Spleen (tissue), 7 donors: ENCODE data around the gene FAM24B.

Source experiments
- POLR2A ChIP-seq, 3 donors: fragments of 450-650 bp; IDR thresholded peaks; one replicate each; pipeline ENCODE4 v1.5.1; 2017; ENCODE audit warnings: antibody characterized with exemption in 3 of 3, mild to moderate bottlenecking in 1 of 3
- POLR2AphosphoS5 ChIP-seq, 3 donors: sonication (generic); formaldehyde crosslinking; IDR thresholded peaks; one replicate each; pipeline ENCODE4 v1.5.1; 2017; ENCODE audit warnings: antibody characterized with exemption in 3 of 3
- TF ChIP-seq, protein P1 (sequence below), 11 experiments: fragments of 200-600 bp in 7 of 11; fragments of 450-650 bp in 4 of 11; sonication (generic) in 4 of 11; IDR thresholded peaks in 8 of 11; conservative IDR thresholded peaks in 3 of 11; 1 replicate in 7 of 11; 2 replicates in 4 of 11; pipeline versions ENCODE4 v1.4.0 to v1.8.0; 2016 to 2021; ENCODE audit warnings: antibody characterized with exemption in 11 of 11, inconsistent platforms in 4 of 11, mild to moderate bottlenecking in 1 of 11
- donor health status: DM: no; HTN: no; CAD: no; lungs with moderate emphysema.
- donor health status: DM: no; HTN: no; CAD: no.
- donor health status: DM: no; HTN: no; CAD: no.

DNA sequence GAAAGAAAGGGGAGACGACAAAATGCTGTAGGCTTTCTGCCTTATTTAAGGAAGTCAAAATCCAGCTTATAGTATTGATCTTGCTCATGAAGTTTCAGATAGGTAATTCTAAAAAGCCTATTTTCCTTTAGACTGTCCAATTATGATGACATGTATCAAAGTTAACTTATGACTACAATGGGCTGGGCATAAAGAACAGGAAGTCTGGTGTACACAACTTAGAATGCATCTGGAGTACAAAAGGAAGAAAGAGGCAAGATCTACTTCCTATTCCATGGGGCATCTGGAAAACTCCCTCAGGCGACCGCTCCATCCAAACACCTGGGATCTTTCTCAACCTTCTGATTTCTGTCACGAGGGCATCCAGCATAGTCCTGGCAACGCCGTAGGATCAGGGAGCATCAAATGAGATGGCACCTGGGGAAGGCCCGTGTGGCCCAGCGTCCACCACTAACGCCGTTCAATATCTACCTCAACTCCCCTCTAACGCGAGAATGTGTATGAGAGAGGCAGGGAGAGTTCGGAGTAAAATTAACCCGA lies 512 bp downstream of the FAM24B start:
- TF ChIP-seq, protein P1, sequence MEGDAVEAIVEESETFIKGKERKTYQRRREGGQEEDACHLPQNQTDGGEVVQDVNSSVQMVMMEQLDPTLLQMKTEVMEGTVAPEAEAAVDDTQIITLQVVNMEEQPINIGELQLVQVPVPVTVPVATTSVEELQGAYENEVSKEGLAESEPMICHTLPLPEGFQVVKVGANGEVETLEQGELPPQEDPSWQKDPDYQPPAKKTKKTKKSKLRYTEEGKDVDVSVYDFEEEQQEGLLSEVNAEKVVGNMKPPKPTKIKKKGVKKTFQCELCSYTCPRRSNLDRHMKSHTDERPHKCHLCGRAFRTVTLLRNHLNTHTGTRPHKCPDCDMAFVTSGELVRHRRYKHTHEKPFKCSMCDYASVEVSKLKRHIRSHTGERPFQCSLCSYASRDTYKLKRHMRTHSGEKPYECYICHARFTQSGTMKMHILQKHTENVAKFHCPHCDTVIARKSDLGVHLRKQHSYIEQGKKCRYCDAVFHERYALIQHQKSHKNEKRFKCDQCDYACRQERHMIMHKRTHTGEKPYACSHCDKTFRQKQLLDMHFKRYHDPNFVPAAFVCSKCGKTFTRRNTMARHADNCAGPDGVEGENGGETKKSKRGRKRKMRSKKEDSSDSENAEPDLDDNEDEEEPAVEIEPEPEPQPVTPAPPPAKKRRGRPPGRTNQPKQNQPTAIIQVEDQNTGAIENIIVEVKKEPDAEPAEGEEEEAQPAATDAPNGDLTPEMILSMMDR (IDR thresholded peaks at IDR 0.05 in 8 of 11, conservative IDR thresholded peaks at IDR 0.05 in 3 of 11), result no peak
- TF ChIP-seq POLR2A (IDR thresholded peaks at IDR 0.05), result no peak
- no peak for TF ChIP-seq POLR2AphosphoS5 (IDR thresholded peaks at IDR 0.05)
